Erythroblast (primary cell): ENCODE results near the gene INS.

Experiments
- GATA1 ChIP-seq: IDR thresholded peaks from 2 replicates; pipeline ENCODE4 v1.6.1; 2011; ENCODE audit warnings: low read depth, mild to moderate bottlenecking, control low read depth, low read length, moderate library complexity
- POLR2A ChIP-seq: IDR thresholded peaks from 2 replicates; pipeline ENCODE4 v1.6.1; 2011; ENCODE audit warnings: mild to moderate bottlenecking, low read length

GRCh38 chr11:2205214-2205720, 44.3 kb upstream of the INS start:
- TF ChIP-seq POLR2A (no peak), GATA1 (no peak)
